ENCODE results near the gene CENPP.

- TF ChIP-seq CTCF (IDR thresholded peaks at IDR 0.05) (no peak), POLR2A (IDR thresholded peaks at IDR 0.05) (no peak)
Observed at GRCh38 chr9:92654481-92655301, 328.9 kb downstream of the CENPP start.

All from body of pancreas (tissue), 4 donors.